ENCODE results near the gene KMT2C. TPM values are rescaled to one million over a fixed set of nuclear protein-coding genes. Genes with fewer than 3 reads are reported as not detected.

KMT2C gene
- total and polyA plus RNA-seq, 2 of the 8 experiments (the other 6 are each of a cell fraction or from before 2014, with no cell fraction given): 9.1 to 40.8 TPM

DNA sequence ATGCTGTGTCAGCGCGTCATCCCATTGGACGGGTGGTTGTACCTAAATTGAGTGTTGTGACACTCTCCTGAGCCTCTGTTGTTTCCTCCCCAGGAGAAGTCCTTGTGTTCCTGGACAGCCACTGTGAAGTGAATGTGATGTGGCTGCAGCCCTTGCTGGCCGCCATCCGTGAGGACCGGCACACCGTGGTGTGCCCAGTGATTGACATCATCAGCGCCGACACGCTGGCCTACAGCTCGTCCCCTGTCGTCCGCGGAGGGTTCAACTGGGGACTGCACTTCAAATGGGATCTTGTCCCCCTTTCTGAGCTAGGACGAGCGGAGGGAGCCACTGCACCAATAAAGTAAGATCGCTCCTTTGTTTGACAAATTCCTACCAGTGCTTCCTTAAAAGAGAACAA is 327.9 kb downstream of the KMT2C start:
- Histone ChIP-seq H3K36me3 (ENCODE audit: control insufficient read depth in 2 of 4, insufficient read depth in 4 of 4, low read length in 3 of 4) (peaks cover 0 to 7% (median 3%) of the 10 kb centered on the region in 4 experiments; a peak in 3 of 8 replicates), H4K5ac (ENCODE audit: insufficient read length, low read depth, low read length) (no peak overlapping the region), H3K79me1 (ENCODE audit: low read depth, low read length) (no peaks in the 10 kb centered on the region), H2BK20ac (ENCODE audit: low read length) (no peak overlapping the region), H3K9ac (replicated peaks in 1 of 4; ENCODE audit: extremely low read depth in 1 of 4, low read depth in 3 of 4, low read length in 3 of 4) (no peak overlapping the region), H4K8ac (ENCODE audit: extremely low read depth, insufficient read depth, low read length) (no peak overlapping the region), H3K27ac (ENCODE audit: low read depth, low read length) (no peak overlapping the region; the same call in 1 of the 2 replicates), H3K4me2 (ENCODE audit: insufficient read depth in 1 of 2, low read depth in 2 of 2, low read length in 2 of 2) (no peak overlapping the region), H3K14ac (ENCODE audit: insufficient read length) (no peak overlapping the region), H2AFZ (ENCODE audit: low read length) (no peak overlapping the region), H2BK15ac (ENCODE audit: low read length) (no peak overlapping the region), H2BK5ac (ENCODE audit: low read depth, low read length) (no peak overlapping the region), H3K23me2 (ENCODE audit: low read depth, low read length) (no peaks in the 10 kb centered on the region), H3K4me1 (replicated peaks in 1 of 4; ENCODE audit: control insufficient read depth in 3 of 4, insufficient read depth in 4 of 4, low read length in 3 of 4) (no peaks in the 10 kb centered on the region), H4K20me1 (replicated peaks in 1 of 2; ENCODE audit: control insufficient read depth in 1 of 2, insufficient read depth in 2 of 2, low read length in 2 of 2) (no peaks in the 10 kb centered on the region), H3K79me2 (ENCODE audit: control insufficient read depth in 1 of 2, insufficient read depth in 2 of 2, low read length in 2 of 2) (no peaks in the 10 kb centered on the region), H2BK12ac (ENCODE audit: low read depth, low read length) (no peak overlapping the region), H2BK120ac (replicated peaks; ENCODE audit: low read depth, low read length) (no peak overlapping the region), H3K4me3 (ENCODE audit: extremely low read depth in 1 of 4, insufficient read depth in 2 of 4, low read depth in 3 of 4, low read length in 4 of 4) (no peak overlapping the region), H3K18ac (ENCODE audit: extremely low read depth, low read length) (no peak overlapping the region), H3K23ac (ENCODE audit: insufficient read length) (no peak overlapping the region), H3K27me3 (replicated peaks in 1 of 4; ENCODE audit: control insufficient read depth in 3 of 4, extremely low read depth in 1 of 4, insufficient read depth in 3 of 4, low read length in 3 of 4) (peaks cover 0 to 1% (median 0%) of the 10 kb centered on the region in 4 experiments; a peak in 1 of 7 replicates), H3K9me3 (ENCODE audit: insufficient read depth in 2 of 2, low read depth in 1 of 2, low read length in 1 of 2) (no peaks in the 10 kb centered on the region), H2AK5ac (ENCODE audit: low read depth, low read length) (no peak overlapping the region), H3K56ac (replicated peaks; ENCODE audit: insufficient read length, low read depth, low read length) (no peak overlapping the region), H3K4ac (replicated peaks; ENCODE audit: insufficient read length, low read depth, low read length) (no peak overlapping the region), H4K91ac (replicated peaks; ENCODE audit: insufficient read length, low read length) (no peak overlapping the region)
- ChIA-PET POLR2A (ENCODE audit: partially characterized antibody) (no interaction called here), CTCF (ENCODE audit: partially characterized antibody) (interaction anchor here (0.6 to 1.8 kb wide), 3 partner anchors 31 to 80 kb away, joined by 3 to 7 read pairs (median 3); no protein-coding TSS in a partner anchor)
- WGBS, 2 experiments (ENCODE audit: extremely low coverage in 1 of 2, insufficient coverage in 1 of 2, insufficient read length in 1 of 2, insufficient replicate concordance in 2 of 2, low coverage in 1 of 2, low lambda C conversion rate in 2 of 2, missing lambda C conversion rate in 1 of 2): 95% methylated on average over 17 of the region's 17 CpGs; no CpG with 5 or more reads in 1 of the 2 experiments
- no peak for FAIRE-seq
- no peak for DNase-seq (ENCODE audit: low read depth in 1 of 2, low spot score in 2 of 2)
- TF ChIP-seq POLR2A (IDR thresholded peaks at IDR 0.05; ENCODE audit: control extremely low read depth in 1 of 2, low read depth in 2 of 2, low read length in 2 of 2): no peak
- no peak for TF ChIP-seq EZH2 (IDR thresholded peaks at IDR 0.05; ENCODE audit: low read depth, low read length, severe bottlenecking)
- TF ChIP-seq, protein P1, sequence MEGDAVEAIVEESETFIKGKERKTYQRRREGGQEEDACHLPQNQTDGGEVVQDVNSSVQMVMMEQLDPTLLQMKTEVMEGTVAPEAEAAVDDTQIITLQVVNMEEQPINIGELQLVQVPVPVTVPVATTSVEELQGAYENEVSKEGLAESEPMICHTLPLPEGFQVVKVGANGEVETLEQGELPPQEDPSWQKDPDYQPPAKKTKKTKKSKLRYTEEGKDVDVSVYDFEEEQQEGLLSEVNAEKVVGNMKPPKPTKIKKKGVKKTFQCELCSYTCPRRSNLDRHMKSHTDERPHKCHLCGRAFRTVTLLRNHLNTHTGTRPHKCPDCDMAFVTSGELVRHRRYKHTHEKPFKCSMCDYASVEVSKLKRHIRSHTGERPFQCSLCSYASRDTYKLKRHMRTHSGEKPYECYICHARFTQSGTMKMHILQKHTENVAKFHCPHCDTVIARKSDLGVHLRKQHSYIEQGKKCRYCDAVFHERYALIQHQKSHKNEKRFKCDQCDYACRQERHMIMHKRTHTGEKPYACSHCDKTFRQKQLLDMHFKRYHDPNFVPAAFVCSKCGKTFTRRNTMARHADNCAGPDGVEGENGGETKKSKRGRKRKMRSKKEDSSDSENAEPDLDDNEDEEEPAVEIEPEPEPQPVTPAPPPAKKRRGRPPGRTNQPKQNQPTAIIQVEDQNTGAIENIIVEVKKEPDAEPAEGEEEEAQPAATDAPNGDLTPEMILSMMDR (IDR thresholded peaks at IDR 0.05; ENCODE audit: control extremely low read depth in 1 of 3, insufficient read depth in 1 of 3, low read depth in 1 of 3, low read length in 3 of 3): no peak
- no peak for TF ChIP-seq KDM5A (IDR thresholded peaks at IDR 0.05; ENCODE audit: low read length)

Measured in H1 (cell line).